Stimulated activated CD4-positive, alpha-beta T cell treated with anti-CD3 and anti-CD28 coated beads, Interleukin-15, amount 100 ng/mL, for 1 hour (primary cell): Measurements from ENCODE around the gene KCNA1.
"Not testable (repeated sequence)": the region's sequence is repeated elsewhere in the genome, so short reads cannot be mapped to it uniquely, and the experiment has no call there.

Experiments used
- DNase-seq, 2 donors: peaks; one replicate each; pipeline ENCODE4 v3.0.0-alpha.2; 2020; ENCODE audit warnings: low read depth in 1 of 2, low spot score in 1 of 2

Gene KCNA1

GRCh38 chr12:4909734-4910501, at the start of gene KCNA1:
Gene KCNA1, plus strand, starts transcription at chr12:4909905. Its CDS starts 1,474 bp downstream, at chr12:4911379.
- DNase-seq: no peak

- DNase-seq: no peak
Observed at GRCh38 chr12:4860741-4861140, 49.0 kb upstream of the KCNA1 start.

- no peak for DNase-seq
Observed at GRCh38 chr12:4862809-4863208, 46.9 kb upstream of the KCNA1 start.

GRCh38 chr12:4864575-4864974, 45.1 kb upstream of the KCNA1 start:
- no peak for DNase-seq

GRCh38 chr12:4865246-4865645, 44.5 kb upstream of the KCNA1 start:
- DNase-seq: no peak

- DNase-seq: no peak
Observed at GRCh38 chr12:4866299-4866698, 43.4 kb upstream of the KCNA1 start.

GRCh38 chr12:4867384-4867783, 42.3 kb upstream of the KCNA1 start:
- DNase-seq: no peak

GRCh38 chr12:4870423-4870822, 39.3 kb upstream of the KCNA1 start:
- DNase-seq: no peak

- DNase-seq: no peak
Observed at GRCh38 chr12:4871514-4871913, 38.2 kb upstream of the KCNA1 start.

GRCh38 chr12:4873947-4874346, 35.8 kb upstream of the KCNA1 start:
- no peak for DNase-seq

- no peak for DNase-seq
Observed at GRCh38 chr12:4874671-4875070, 35.0 kb upstream of the KCNA1 start.

- DNase-seq: not testable (repeated sequence)
Observed at GRCh38 chr12:4879481-4879880, 30.2 kb upstream of the KCNA1 start.

GRCh38 chr12:4881266-4882064, 28.2 kb upstream of the KCNA1 start:
- DNase-seq: no peak

- DNase-seq: no peak
Observed at GRCh38 chr12:4891866-4892265, 17.8 kb upstream of the KCNA1 start.

- DNase-seq: no peak
Observed at GRCh38 chr12:4892418-4892817, 17.3 kb upstream of the KCNA1 start.

GRCh38 chr12:4894019-4894418, 15.7 kb upstream of the KCNA1 start:
- no peak for DNase-seq

- no peak for DNase-seq
Observed at GRCh38 chr12:4899364-4899763, 10.3 kb upstream of the KCNA1 start.

GRCh38 chr12:4900327-4900726, 9.4 kb upstream of the KCNA1 start:
- no peak for DNase-seq

- DNase-seq: no peak
Observed at GRCh38 chr12:4905316-4905715, 4.4 kb upstream of the KCNA1 start.

- no peak for DNase-seq
Observed at GRCh38 chr12:4908684-4909409, 858 bp upstream of the KCNA1 start.

GRCh38 chr12:4909410-4909733, 333 bp upstream of the KCNA1 start:
- no peak for DNase-seq
